NCI-H1092 treated with DMSO at 0.1 percent for 48 hours (cell line): ENCODE measurements around the gene UPF1.

Experiments used
- DNase-seq: peaks from one replicate; lab custom pipeline; 2025; lab: John Stamatoyannopoulos, UW

Gene UPF1

GRCh38 chr19:18875726-18876125 is 44.0 kb downstream of the UPF1 start:
- no peak for DNase-seq

- no peak for DNase-seq
These were observed 45.1 kb downstream of the UPF1 start for GRCh38 chr19:18876865-18877264.

GRCh38 chr19:18878058-18878797 is 46.5 kb downstream of the UPF1 start:
- DNase-seq = no peak

GRCh38 chr19:18878858-18879578 is 47.3 kb downstream of the UPF1 start:
- no peak for DNase-seq

- DNase-seq = peak; percentile 5
These were observed 48.0 kb downstream of the UPF1 start for GRCh38 chr19:18879579-18880373.

- no peak for DNase-seq
These were observed 49.7 kb downstream of the UPF1 start for GRCh38 chr19:18881491-18881890.

- DNase-seq = no peak
These were observed 52.0 kb downstream of the UPF1 start for GRCh38 chr19:18883526-18884304.

GRCh38 chr19:18886972-18887371 is 55.2 kb downstream of the UPF1 start:
- no peak for DNase-seq

GRCh38 chr19:18889949-18890745 is 58.4 kb downstream of the UPF1 start:
- no peak for DNase-seq

GRCh38 chr19:18893587-18894253 is 62.0 kb downstream of the UPF1 start:
- no peak for DNase-seq

- DNase-seq = peak; percentile 68
These were observed 62.7 kb downstream of the UPF1 start for GRCh38 chr19:18894254-18895037.

- peak; percentile 35 for DNase-seq
These were observed 63.5 kb downstream of the UPF1 start for GRCh38 chr19:18895038-18895823.

- peak; percentile 6 for DNase-seq
These were observed 64.1 kb downstream of the UPF1 start, which contains the start of gene CERS1 for GRCh38 chr19:18895824-18896341. CERS1 (minus strand) TSS chr19:18896158; CDS start chr19:18896072, 86 bp downstream.

- DNase-seq = no peak
These were observed 64.7 kb downstream of the UPF1 start for GRCh38 chr19:18896421-18896841.

GRCh38 chr19:18897094-18898029 is 65.6 kb downstream of the UPF1 start:
- DNase-seq = no peak

- DNase-seq = no peak
These were observed 66.4 kb downstream of the UPF1 start for GRCh38 chr19:18898081-18898606.
